ENCODE results near the gene PYHIN1.

GRCh38 chr1:158969166-158969565 is 37.8 kb downstream of the PYHIN1 start:
- no peak for TF ChIP-seq CTCF (IDR thresholded peaks at IDR 0.05)
- no peak for TF ChIP-seq POLR2A (IDR thresholded peaks at IDR 0.05)

Data from Peyer's patch (tissue), 4 donors.